ENCODE data around the gene LGMN. TPM values are rescaled to one million over a fixed set of nuclear protein-coding genes. Genes with fewer than 3 reads are reported as not detected.

The LGMN gene
- total and polyA plus RNA-seq, 2 of the 13 experiments (the other 11 are each of a cell fraction or from before 2014, with no cell fraction given), result 28.9 to 76.4 TPM

DNA sequence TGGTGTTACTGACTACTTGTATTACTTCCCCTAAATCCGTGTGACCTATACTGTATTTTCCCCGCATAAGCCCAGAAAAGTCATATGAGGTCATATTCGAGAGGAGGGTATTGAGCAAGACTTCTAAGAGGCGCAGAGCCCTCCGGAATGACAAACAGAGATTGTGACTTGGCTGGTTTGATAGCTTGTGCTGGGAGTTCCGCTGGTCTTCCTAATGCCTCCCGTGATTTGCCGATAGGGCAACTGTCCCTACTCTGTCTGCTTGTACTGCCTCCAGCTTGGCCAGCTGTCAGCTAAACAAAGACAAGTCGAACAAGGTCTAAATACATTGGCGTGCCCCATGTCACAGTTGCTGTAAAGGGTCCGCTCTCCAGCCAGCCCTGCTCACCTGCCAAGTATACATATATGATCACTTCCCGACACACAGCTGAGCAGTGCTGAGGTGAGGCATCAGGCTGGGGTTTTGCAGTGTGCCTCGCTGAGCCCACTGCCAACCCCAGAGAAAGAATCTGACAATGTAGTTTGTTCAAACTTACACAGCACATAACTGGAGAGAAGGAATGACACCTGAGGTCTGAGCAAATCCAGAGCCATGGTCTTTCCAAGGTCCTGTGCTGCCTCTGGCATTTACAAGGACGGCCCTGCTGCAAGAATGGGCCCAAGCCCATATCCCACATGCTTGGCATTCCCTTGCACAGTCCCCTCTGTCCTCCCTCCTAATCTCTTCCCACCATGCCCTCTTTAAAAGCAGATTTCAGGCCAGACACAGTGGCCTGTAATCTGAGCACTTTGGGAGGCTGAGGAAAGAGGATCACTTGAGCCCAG lies 23.7 kb downstream of the LGMN start (continued):
- TF ChIP-seq FOSL2 (CRISPR knock-in tag; IDR thresholded peaks at IDR 0.05), result 0 out of 2 replicates have a peak, but pooled peaks have one; percentile 31
- TF ChIP-seq PHF21A (CRISPR knock-in tag; IDR thresholded peaks at IDR 0.05), result peak; percentile 81
- TF ChIP-seq, protein P1, sequence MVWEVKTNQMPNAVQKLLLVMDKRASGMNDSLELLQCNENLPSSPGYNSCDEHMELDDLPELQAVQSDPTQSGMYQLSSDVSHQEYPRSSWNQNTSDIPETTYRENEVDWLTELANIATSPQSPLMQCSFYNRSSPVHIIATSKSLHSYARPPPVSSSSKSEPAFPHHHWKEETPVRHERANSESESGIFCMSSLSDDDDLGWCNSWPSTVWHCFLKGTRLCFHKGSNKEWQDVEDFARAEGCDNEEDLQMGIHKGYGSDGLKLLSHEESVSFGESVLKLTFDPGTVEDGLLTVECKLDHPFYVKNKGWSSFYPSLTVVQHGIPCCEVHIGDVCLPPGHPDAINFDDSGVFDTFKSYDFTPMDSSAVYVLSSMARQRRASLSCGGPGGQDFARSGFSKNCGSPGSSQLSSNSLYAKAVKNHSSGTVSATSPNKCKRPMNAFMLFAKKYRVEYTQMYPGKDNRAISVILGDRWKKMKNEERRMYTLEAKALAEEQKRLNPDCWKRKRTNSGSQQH (CRISPR knock-in tag; IDR thresholded peaks at IDR 0.05; ENCODE audit: low read depth), result 0 out of 2 replicates have a peak, but pooled peaks have one; percentile 31
- TF ChIP-seq TBX2 (CRISPR knock-in tag; IDR thresholded peaks at IDR 0.05; ENCODE audit: borderline replicate concordance), result peak; percentile 23; the same call in 1 of the 2 replicates
- TF ChIP-seq, protein P2, sequence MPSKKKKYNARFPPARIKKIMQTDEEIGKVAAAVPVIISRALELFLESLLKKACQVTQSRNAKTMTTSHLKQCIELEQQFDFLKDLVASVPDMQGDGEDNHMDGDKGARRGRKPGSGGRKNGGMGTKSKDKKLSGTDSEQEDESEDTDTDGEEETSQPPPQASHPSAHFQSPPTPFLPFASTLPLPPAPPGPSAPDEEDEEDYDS (CRISPR knock-in tag; IDR thresholded peaks at IDR 0.05), result no peak
- no peak for TF ChIP-seq KDM5A (IDR thresholded peaks at IDR 0.05; ENCODE audit: borderline replicate concordance, low read length)
- TF ChIP-seq AHR (CRISPR knock-in tag; IDR thresholded peaks at IDR 0.05), result 0 out of 2 replicates have a peak, but pooled peaks have one; percentile 38
- no peak for TF ChIP-seq ZNF3 (CRISPR knock-in tag; IDR thresholded peaks at IDR 0.05)
- TF ChIP-seq ZFP36L1 (CRISPR knock-in tag; IDR thresholded peaks at IDR 0.05), result no peak
- TF ChIP-seq, protein P3, sequence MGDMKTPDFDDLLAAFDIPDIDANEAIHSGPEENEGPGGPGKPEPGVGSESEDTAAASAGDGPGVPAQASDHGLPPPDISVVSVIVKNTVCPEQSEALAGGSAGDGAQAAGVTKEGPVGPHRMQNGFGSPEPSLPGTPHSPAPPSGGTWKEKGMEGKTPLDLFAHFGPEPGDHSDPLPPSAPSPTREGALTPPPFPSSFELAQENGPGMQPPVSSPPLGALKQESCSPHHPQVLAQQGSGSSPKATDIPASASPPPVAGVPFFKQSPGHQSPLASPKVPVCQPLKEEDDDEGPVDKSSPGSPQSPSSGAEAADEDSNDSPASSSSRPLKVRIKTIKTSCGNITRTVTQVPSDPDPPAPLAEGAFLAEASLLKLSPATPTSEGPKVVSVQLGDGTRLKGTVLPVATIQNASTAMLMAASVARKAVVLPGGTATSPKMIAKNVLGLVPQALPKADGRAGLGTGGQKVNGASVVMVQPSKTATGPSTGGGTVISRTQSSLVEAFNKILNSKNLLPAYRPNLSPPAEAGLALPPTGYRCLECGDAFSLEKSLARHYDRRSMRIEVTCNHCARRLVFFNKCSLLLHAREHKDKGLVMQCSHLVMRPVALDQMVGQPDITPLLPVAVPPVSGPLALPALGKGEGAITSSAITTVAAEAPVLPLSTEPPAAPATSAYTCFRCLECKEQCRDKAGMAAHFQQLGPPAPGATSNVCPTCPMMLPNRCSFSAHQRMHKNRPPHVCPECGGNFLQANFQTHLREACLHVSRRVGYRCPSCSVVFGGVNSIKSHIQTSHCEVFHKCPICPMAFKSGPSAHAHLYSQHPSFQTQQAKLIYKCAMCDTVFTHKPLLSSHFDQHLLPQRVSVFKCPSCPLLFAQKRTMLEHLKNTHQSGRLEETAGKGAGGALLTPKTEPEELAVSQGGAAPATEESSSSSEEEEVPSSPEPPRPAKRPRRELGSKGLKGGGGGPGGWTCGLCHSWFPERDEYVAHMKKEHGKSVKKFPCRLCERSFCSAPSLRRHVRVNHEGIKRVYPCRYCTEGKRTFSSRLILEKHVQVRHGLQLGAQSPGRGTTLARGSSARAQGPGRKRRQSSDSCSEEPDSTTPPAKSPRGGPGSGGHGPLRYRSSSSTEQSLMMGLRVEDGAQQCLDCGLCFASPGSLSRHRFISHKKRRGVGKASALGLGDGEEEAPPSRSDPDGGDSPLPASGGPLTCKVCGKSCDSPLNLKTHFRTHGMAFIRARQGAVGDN (CRISPR knock-in tag; IDR thresholded peaks at IDR 0.05), result peak; percentile 29
- peak; percentile 21 for TF ChIP-seq HNF4A (CRISPR knock-in tag; IDR thresholded peaks at IDR 0.05)
- TF ChIP-seq FOXA3 (CRISPR knock-in tag; IDR thresholded peaks at IDR 0.05), result 0 out of 2 replicates have a peak, but pooled peaks have one; percentile 8
- no peak for TF ChIP-seq ZNF777 (CRISPR knock-in tag; IDR thresholded peaks at IDR 0.05)
- TF ChIP-seq ASH2L (IDR thresholded peaks at IDR 0.05; ENCODE audit: insufficient read length, low read depth, low read length), result no peak
- TF ChIP-seq, protein P4, sequence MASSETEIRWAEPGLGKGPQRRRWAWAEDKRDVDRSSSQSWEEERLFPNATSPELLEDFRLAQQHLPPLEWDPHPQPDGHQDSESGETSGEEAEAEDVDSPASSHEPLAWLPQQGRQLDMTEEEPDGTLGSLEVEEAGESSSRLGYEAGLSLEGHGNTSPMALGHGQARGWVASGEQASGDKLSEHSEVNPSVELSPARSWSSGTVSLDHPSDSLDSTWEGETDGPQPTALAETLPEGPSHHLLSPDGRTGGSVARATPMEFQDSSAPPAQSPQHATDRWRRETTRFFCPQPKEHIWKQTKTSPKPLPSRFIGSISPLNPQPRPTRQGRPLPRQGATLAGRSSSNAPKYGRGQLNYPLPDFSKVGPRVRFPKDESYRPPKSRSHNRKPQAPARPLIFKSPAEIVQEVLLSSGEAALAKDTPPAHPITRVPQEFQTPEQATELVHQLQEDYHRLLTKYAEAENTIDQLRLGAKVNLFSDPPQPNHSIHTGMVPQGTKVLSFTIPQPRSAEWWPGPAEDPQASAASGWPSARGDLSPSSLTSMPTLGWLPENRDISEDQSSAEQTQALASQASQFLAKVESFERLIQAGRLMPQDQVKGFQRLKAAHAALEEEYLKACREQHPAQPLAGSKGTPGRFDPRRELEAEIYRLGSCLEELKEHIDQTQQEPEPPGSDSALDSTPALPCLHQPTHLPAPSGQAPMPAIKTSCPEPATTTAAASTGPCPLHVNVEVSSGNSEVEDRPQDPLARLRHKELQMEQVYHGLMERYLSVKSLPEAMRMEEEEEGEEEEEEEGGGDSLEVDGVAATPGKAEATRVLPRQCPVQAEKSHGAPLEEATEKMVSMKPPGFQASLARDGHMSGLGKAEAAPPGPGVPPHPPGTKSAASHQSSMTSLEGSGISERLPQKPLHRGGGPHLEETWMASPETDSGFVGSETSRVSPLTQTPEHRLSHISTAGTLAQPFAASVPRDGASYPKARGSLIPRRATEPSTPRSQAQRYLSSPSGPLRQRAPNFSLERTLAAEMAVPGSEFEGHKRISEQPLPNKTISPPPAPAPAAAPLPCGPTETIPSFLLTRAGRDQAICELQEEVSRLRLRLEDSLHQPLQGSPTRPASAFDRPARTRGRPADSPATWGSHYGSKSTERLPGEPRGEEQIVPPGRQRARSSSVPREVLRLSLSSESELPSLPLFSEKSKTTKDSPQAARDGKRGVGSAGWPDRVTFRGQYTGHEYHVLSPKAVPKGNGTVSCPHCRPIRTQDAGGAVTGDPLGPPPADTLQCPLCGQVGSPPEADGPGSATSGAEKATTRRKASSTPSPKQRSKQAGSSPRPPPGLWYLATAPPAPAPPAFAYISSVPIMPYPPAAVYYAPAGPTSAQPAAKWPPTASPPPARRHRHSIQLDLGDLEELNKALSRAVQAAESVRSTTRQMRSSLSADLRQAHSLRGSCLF (CRISPR knock-in tag; IDR thresholded peaks at IDR 0.05; ENCODE audit: borderline replicate concordance), result no peak
- no peak for TF ChIP-seq FOXM1 (CRISPR knock-in tag; IDR thresholded peaks at IDR 0.05)
- peak; percentile 90 for TF ChIP-seq HMG20B (CRISPR knock-in tag; conservative IDR thresholded peaks at IDR 0.05)
- TF ChIP-seq AGO2 (optimal IDR thresholded peaks at IDR 0.05; ENCODE audit: low read depth, low read length), result no peak
- TF ChIP-seq MEIS2 (CRISPR knock-in tag; IDR thresholded peaks at IDR 0.05), result 0 out of 2 replicates have a peak, but pooled peaks have one; percentile 47
